Left cardiac atrium (tissue), 4 donors: ENCODE data around the gene TSPAN9. TPM values are rescaled to one million over a fixed set of nuclear protein-coding genes. Genes with fewer than 3 reads are reported as not detected.
A peak's percentile ranks its signal among the peaks of the same experiment; 100 is the strongest.

Source experiments
- ATAC-seq, 2 donors: fragments of 200-7000 bp; cut with Tn5 transposase; one replicate each; pipeline ENCODE4 v1.9.1; 2020; ENCODE audit warnings: mild to moderate bottlenecking in 2 of 2, moderate library complexity in 2 of 2
- DNase-seq: peaks from one replicate; pipeline ENCODE4 v3.0.0-alpha.2; 2020
- intact Hi-C, 2 donors: fragments of 100-400 bp; cut with DNase I; formaldehyde crosslinking; loops; one replicate each; pipeline versions ENCODE4 v1.14.1 to v1.15.1; 2022 to 2023
- long read RNA-seq: library from polyadenylated mRNA; unstranded; transcript quantifications from one replicate; pipeline ENCODE4 v2.0.0, GENCODE V29; 2021
- total RNA-seq, 2 donors: library from RNA; stranded (reverse); fragmentation: NEBNext Ultra II Directional; extraction: Animal tissue kit (Norgen Biotek cat#: 25700); gene quantifications; one replicate each; pipeline ENCODE4 v1.2.1, GENCODE V29; 2021
- donor health status: DM: no; HTN: yes; CAD: no.
- donor health status: DM: no; HTN: yes; CAD: no; lungs with severe emphysema.
- donor health status: DM: yes; HTN: yes; CAD: no.
- donor health status: Dilated cardiomyopathy.

TSPAN9 gene, protein sequence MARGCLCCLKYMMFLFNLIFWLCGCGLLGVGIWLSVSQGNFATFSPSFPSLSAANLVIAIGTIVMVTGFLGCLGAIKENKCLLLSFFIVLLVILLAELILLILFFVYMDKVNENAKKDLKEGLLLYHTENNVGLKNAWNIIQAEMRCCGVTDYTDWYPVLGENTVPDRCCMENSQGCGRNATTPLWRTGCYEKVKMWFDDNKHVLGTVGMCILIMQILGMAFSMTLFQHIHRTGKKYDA
- 100 to 1,000 TPM; 125 to 201 TPM for total RNA-seq
- long read RNA-seq, full-length matches to known transcripts: 12 of 24 reads
- long read RNA-seq, partial matches to known transcripts: 2 of 24 reads
- long read RNA-seq, other reads (novel, unspliced or antisense): 10 of 24 reads

DNA sequence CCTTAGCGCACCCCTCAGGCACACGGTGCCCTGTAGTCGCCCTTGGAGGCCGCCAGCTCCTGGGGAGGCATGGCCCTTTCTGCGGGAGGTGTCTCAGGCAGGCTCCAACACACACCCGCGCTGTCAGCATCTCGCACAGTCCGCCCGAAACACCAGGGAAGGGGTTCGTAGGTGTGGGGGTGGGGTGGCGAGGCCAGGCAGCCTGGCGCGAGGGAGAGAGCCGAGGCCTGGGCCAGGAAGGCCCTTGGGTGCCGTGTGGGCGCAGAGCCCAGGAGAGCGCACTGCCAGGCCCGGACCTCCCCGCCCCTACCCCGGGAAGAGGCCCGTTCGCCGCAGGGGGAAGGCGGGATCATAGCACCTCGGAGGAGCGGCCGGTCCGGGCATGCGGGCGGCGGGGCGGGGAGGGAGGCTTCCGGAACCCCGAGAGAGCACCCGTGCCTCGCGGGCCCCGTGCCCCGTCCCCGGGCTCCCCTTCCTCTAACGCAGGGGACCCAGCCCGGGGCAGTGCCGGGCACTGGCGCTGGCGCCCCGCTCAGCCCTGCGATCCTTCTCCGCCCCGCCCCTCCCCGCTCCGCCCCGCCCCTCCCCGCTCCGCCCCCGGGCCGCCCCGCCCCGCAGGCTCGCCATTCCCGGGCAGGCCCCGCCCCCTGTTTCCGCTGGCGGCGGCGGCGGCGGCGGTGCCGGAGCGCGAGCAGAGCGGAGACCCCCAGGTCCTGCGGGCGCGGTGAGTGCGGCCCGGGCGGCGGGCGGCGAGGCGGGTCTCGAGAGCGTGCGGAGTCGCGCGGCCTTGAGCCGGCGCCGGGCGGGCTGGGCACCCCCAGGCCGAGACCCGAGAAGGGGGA, at the start of gene TSPAN9:
Gene TSPAN9 (plus strand): TSS at position 650 of the 842 bp plus-strand sequence. CDS start 123,815 bp downstream, outside the sequence.
- intact Hi-C loops: loop anchor here (5.0 to 10.0 kb wide), 3 partner anchors 40 to 128 kb away; no protein-coding TSS in a partner anchor
- peak; percentile 81 for DNase-seq
- ATAC-seq: peak; percentile 92 to 93

DNA sequence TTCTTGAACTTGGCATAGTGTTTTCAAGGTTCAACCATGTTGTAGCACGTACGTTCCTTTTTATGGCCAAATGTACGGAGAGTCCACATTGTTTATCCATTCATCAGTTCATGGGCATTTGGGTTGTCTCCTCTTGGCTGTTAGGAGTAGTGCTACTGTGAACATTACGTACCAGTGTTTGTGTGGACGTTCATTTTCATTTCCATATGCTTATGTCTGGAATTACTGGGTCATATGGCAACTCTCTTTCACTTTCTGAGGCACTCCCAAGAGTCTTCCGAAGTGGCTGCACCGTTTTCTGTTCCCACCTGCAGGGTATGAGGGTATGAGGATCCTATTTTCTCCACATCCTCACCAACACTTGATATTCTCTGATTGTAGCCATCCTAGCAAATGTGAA, 49.1 kb upstream of the TSPAN9 start:
- intact Hi-C loops: no loop called here
- no peak for ATAC-seq
- DNase-seq: no peak

DNA sequence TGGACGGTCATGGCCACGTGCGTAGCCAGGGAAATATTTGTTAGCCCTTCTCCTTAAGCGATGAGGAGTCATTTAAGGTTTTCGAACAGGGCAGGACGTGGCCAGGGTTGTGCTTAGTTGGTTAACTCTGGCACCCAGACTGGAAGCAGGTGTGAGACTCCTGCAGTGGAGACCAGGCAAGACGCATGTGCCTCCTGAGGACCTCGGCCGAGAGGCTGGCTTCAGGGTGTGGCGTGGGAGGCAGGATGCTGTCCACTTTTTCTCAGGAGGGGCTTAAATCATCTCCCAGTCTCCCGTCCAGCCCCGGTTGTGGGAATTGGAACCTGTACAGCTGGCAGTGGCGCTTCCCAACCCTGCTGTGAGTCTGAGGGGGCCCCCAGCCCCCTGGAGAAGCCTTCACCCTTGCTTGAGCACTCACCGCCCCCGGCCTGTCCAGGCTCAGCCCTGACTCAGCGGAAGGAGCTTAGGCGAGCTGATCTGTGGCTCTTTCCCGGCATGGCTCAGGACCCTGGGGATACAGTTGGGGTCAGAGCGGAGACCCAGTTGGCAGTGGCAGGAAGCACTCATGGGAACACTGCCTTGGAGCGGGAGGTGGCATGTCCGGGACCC, 46.3 kb upstream of the TSPAN9 start:
- intact Hi-C loops: loop anchor here in 1 of 2 donors (5.0 to 10.0 kb wide), 2 partner anchors 69 to 176 kb away; partner anchors contain the start of gene TEX52
- DNase-seq (no peak), ATAC-seq (no peak)

DNA sequence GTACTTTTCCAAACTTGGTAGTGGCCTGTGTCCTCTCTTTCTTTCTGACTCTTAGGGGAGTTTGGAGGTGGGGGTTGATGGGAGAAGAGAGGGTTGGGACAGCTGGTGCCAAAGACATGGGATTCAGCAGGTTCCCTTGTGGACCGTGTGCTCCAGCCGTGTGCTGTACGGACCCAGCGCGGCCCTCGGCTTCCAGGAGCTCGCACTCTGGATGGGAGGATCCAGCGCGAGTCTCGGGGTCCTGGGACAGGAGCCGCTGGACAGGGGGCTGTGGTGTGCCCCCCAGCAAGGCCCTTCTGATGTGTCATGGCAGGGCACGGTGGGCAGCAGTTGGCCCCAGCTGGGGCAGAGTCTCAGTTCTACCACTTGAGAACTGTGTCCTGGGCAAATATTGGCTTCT, 45.0 kb upstream of the TSPAN9 start:
- no peak for DNase-seq
- no peak for ATAC-seq
- intact Hi-C loops: loop anchor here in 1 of 2 donors (5.0 to 10.0 kb wide), 2 partner anchors 70 to 177 kb away; partner anchors contain the start of gene TEX52

DNA sequence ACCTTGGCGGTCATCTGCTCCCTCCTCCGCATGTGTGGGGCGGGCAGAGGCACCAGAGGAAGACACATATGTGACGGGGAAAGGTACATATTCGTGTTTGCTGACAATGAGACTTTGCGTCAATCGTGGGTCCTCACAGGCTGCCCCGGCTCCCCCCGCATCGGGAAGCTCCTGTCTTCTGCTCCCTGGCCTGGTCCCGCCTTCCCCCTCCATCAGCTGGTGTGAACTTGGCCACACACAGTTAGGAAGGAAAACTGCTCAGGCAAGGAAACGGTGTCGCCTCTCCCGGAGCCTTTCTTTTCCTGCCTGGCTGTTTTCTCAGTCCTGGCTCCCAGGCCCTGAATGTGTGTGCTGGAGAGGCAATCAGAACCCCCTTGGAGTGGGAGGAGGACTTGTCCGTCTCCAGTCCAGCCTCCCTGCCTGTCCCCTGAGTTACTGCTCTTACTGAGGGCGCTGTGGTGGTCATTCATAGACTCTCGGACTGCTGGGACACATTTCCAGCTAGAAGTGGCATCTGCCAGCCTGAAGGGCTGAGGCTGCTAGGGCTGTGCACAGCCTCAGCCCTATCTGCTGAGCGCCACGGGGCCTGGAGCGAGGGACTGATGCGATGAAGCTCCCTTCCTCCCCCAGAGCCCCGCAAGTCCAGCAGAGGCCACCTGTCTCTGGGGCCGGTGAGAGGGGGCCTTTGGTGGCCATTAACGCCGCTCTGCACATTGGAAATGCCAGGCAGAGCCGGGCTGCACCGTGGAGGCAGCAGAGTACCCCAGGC, 44.2 kb upstream of the TSPAN9 start:
- ATAC-seq: peak in 1 of 2 donors; percentile 22
- intact Hi-C loops: loop anchor here in 1 of 2 donors (5.0 to 10.0 kb wide), 2 partner anchors 71 to 178 kb away; partner anchors contain the start of gene TEX52
- DNase-seq: peak; percentile 46

DNA sequence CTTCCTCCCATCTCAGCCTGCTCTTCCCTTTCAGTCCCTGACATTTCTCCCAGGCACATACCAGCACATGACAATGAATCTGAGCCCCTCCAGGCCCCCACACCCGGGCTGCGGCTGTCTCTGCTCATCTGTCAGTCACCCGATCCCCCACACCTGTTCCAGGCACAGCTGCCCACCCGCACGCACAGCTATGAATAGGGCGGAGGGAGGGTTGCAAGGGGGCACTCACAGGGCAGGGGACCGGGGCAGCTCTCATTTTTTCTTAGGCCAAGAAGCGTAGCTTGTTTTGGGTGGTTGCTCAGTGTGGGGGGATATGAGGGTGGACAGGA, 43.7 kb upstream of the TSPAN9 start:
- intact Hi-C loops: loop anchor here in 1 of 2 donors (5.0 to 10.0 kb wide), 2 partner anchors 71 to 179 kb away; partner anchors contain the start of gene TEX52
- DNase-seq (peak; percentile 9), ATAC-seq (no peak)

DNA sequence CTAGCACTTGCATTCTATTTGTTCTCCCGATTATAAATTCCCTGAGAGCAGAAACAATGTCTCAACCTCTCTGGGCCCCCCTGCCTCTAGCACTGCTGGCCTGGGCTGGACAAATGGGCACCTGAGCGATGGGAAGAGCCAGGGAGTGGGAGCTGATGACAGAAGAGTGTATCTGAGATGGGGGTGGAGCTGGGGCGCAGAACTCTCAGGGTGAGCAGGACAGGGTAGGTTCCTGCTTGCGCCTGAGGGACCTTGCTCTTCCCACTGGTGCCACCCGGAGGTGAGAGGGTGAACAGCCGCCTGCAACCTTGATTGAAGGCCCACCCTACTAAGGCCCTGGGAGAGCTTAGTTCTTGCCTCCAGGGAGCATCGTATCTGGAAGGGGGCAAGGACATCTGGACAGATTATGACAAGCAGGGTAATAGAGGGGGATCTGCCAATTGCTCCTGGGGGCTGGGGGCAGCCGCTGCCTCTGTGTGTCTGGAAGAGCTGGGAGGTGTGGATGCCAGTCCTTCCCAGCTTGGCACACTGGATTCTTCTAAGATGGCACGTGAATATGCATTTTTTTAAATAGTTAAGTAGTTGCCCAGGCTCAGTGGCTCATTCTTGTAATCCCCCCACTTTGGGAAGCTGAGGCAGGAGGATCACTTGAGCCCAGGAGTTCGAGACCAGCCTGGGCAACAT, 43.0 kb upstream of the TSPAN9 start:
- peak; percentile 80 to 86 for ATAC-seq
- intact Hi-C loops: loop anchor here in 1 of 2 donors (2.0 to 10.0 kb wide), 3 partner anchors 72 to 179 kb away; partner anchors contain the start of gene TEX52

DNA sequence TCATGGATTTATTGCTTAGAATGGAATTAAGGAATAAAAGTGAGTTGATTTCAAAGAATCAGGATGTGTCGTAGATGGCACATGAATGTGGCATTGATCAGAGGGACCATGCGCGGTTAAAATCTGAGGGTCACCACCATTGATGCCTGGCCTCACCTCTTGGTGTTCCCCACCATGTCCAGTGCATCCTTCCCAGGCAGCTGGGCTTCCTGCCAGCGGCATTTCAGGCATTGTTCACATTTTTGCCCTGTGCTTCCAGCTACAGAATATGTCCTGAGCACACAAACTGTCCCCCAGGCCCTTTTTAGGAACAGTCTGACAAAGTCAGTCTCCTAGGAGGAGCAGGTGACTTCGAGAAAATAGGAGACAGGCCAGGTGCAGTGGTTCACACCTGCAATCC, 42.0 kb upstream of the TSPAN9 start:
- DNase-seq: no peak
- no peak for ATAC-seq
- intact Hi-C loops: loop anchor here (2.0 to 10.0 kb wide), 3 partner anchors 148 to 180 kb away; partner anchors contain the start of gene TEX52 (in 1 of the 2)

More for the DNA sequence above, 43.0 kb upstream of the TSPAN9 start:
- peak; percentile 78 for DNase-seq

DNA sequence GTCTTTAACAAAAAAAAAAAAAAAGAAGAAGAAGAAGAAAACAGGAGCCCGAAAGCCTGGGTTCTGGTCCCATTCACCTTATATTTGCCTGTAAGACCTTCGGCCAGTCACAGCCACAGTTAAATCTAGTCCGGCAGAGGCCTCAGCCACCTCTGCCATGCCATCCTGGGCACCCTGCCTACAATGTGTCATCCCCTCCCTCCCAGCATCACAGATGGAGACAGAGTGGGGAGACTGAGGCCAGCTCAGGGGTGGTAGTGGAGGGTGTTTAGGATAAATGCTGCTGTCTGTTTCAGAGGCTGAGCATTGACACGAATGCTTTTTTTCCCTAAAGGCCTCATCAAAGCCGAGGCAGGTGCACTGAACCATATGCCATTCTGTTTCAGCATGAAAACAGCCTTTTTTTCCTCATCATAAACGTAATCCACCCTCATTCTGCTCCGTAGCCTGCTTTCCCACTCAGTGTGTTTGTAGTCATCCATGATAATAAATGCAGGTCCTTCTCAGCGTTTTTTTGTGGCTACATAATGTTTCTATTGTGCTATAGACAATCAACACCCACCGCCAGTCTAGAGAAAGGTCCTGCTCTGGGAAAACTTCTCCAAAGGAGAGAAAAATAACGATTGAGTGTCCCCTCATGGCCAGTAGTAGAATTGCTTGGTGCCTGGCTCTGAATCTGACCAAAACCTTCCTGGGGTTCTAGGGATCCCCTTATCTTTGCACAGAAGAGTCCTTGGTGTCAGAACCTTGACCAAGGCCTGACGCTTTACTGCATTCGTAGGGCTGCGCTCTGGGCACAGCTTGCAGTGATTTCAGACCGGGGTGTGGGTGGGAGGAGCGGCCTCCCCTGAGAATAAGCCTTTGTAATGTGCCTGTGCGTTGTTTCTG, 41.1 kb upstream of the TSPAN9 start:
- no peak for DNase-seq
- intact Hi-C loops: loop anchor here (2.0 to 10.0 kb wide), 3 partner anchors 149 to 181 kb away; partner anchors contain the start of gene TEX52 (in 1 of the 2)
- ATAC-seq: no peak

DNA sequence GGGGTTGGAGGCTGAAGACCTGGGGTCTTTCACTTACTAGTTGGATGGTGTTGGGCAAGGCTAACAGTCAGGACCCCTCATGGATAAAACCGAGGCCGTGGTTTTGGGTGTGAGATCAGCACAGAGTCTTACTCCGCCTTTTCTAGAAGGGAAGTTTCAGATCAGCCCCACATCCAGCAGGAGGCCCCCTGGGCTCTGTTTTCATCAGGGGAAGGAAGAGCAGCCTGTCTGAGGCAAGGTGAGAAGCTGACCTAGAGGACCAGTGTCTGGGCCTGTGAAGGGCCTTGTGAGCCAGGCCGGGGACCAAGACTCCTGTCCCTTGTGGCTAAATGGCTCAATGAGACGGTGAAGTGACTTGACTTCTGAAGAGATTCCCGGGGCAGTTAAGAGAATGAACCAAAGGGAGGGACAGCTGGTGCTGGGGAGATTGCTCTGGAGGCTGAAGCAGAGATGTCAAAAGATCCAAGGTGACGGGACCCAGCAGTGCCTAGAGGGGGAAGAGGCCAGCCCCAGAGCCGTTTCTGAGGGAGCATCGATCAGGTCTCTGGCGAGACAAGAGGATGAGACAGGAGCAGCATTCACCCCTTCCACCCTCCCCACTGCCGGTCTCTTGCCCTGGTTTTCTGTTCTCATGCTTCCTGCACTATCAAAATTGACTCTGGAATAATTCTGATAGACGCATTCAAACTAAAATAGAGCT, 40.1 kb upstream of the TSPAN9 start:
- DNase-seq: no peak
- intact Hi-C loops: loop anchor here (5.0 to 10.0 kb wide), 2 partner anchors 150 to 182 kb away; partner anchors contain the start of gene TEX52 (in 1 of the 2)

DNA sequence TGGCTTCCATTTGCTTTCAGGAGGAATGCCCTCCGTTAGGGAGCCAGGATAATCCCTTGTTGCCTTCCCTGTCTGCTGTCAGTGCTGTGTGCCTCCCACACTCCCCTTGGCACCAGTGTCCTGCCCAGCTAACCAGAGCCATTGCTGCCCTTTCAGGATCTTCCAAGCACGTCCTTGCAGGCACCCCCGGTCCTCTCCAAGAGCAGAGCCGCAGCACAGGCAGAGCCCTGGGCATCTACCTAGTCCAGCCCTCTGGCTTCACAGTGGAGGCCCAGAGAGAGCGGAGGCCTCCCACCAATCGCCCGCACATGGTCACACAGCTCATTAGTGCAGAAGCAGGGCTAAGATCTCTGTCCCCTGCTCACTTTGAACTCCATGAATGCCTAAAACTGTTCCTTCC, 39.0 kb upstream of the TSPAN9 start:
- no peak for DNase-seq
- no peak for ATAC-seq
- intact Hi-C loops: loop anchor here (5.0 to 10.0 kb wide), 2 partner anchors 151 to 183 kb away; partner anchors contain the start of gene TEX52 (in 1 of the 2)

More for the DNA sequence above, 40.1 kb upstream of the TSPAN9 start:
- no peak for ATAC-seq

DNA sequence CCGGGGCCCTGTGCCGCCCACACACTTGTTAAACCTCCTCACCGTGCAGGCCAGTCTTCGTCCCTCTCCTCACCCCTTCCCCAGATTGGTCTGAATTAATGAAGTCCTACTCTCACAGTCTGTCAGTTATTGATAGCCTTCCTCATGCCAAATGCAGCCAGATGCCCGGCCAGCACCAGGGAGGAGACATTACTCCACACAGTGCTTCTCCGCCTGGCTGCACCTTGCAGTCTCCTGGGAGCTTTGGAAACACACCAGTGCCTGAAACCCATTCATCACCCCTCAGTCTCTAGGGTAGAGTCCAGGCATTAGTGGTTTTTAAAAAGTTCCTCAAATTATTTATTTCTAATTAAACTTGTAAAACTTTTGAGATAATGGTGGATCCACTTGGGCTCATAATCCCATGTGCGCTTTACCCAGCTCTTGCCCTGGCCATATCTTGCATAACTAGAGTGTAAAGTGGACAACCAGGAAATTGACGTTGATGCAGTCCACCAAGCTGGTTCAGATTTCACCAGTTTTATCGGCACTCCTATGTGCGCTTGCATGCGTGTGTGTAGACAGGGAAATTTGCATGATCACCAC, 38.2 kb upstream of the TSPAN9 start:
- no peak for ATAC-seq
- no peak for DNase-seq
- intact Hi-C loops: loop anchor here (5.0 to 10.0 kb wide), 2 partner anchors 152 to 184 kb away; partner anchors contain the start of gene TEX52 (in 1 of the 2)

DNA sequence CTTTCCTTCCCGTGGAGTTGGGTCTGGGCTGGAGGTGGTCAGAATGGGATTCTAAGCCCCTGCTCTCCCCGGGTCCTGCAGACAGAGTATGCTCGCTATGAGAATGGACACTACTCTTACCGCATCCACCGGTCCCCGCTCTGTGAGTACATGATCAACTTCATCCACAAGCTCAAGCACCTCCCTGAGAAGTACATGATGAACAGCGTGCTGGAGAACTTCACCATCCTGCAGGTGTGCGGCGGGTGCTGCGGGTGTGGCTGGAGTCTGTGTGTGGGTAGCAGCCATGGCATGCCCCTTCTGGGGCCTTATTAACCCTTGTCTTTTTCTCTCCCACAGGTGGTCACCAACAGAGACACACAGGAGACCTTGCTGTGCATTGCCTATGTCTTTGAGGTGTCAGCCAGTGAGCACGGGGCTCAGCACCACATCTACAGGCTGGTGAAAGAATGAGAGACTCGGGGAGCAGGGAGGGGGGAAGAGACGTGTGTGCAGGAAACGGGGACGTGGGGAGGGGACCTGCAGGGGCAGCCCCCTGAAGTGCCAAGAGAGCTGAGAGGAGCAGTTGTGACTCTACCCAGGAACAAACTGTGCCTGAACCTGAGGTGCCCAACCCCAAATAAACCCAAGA, 37.0 kb upstream of the TSPAN9 start:
- ATAC-seq: no peak
- intact Hi-C loops: no loop called here
- no peak for DNase-seq

DNA sequence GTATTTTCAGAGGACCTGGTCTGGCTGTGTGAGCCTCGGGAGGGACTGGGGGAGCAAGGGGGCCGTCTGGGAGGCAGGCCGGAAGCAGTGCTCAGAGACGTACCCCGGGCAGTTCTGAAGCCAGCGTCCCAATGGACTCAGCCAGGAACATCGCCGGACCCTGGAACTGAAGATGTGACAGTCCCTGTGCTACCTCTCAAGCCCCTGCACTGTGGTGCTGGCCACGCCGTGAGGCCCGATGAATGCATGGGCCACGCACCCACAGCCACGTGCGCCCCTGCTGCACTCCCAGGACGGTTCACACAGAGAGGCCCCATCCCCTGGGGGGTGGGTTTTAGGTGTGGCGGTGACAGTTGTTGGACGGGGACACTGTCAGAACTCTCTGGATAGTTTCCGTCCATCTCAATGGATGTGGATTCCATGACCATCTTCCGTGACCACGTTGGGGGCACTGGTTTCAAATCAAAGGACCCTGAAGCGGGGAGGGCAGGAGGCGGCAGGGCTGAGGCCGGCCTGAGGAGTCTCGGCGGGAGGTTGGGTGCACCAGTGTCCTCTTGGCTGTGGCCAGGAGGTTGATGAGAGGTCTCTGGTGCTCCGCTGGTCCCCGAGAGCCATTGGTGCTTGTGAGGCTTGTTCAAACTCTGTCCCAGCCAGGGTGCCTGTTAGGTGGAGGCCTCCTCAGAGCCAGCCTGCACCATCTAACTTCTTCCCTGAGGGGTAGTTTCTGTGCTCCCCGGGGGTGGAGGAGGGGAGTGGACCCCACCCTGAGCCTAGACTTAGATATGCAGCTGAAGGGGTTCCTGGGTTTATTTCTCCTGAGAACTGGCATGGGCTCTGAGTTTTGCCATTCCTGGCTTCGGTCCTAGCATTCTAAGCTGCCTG, 36.3 kb upstream of the TSPAN9 start:
- no peak for DNase-seq
- intact Hi-C loops: no loop called here
- ATAC-seq: no peak
